ENCODE measurements around the gene MAEL.

Gene MAEL

GRCh38 chr1:166960858-166961474, 28.1 kb upstream of the MAEL start:
- DNase-seq (ENCODE audit: low read depth, low spot score): no peak
- H3K4me3 ChIP-seq (ENCODE audit: low read depth, low read length): no peak overlapping the region
- TF ChIP-seq, protein P1, sequence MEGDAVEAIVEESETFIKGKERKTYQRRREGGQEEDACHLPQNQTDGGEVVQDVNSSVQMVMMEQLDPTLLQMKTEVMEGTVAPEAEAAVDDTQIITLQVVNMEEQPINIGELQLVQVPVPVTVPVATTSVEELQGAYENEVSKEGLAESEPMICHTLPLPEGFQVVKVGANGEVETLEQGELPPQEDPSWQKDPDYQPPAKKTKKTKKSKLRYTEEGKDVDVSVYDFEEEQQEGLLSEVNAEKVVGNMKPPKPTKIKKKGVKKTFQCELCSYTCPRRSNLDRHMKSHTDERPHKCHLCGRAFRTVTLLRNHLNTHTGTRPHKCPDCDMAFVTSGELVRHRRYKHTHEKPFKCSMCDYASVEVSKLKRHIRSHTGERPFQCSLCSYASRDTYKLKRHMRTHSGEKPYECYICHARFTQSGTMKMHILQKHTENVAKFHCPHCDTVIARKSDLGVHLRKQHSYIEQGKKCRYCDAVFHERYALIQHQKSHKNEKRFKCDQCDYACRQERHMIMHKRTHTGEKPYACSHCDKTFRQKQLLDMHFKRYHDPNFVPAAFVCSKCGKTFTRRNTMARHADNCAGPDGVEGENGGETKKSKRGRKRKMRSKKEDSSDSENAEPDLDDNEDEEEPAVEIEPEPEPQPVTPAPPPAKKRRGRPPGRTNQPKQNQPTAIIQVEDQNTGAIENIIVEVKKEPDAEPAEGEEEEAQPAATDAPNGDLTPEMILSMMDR (IDR thresholded peaks at IDR 0.05; ENCODE audit: insufficient read depth, low read length, missing control alignments): no peak
- ChIA-PET CTCF (no interaction called here), POLR2A (no interaction called here)

DNA sequence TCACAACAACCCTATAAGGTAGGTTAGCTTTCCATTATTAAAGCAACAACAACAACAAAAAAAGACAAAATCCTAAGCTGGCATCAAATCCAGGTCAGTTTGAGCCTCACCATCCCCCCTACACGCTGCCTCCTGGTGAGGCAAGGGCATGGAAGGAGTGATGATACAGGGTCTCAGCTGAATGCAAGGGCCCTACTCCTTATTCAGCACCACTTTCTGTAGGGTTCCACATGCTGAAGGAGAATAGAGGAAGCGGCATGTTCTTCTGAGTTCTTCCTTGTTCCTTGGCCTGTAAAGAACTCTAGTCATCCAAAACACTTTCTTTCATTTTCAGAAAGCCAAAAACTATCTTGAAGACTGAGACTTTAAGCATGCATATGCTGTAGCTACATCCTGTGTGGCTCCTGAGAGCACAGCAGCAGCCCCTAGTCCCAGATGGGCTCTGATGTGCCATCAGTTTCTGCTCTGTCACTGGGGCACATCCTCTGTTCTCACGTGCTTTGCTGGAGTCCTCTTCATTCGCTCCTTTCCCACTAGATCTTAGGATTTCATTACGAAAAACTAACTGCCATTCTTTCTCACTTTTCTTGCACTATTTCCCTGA, 19.9 kb upstream of the MAEL start:
- CTCF ChIA-PET: no interaction called here
- TF ChIP-seq, protein P1 (IDR thresholded peaks at IDR 0.05; ENCODE audit: insufficient read depth, low read length, missing control alignments): no peak
- H3K4me3 ChIP-seq (ENCODE audit: low read depth, low read length): no peak overlapping the region
- no peak for DNase-seq (ENCODE audit: low read depth, low spot score)
- POLR2A ChIA-PET: no interaction called here

- CTCF ChIA-PET: no interaction called here
- TF ChIP-seq, protein P1 (IDR thresholded peaks at IDR 0.05; ENCODE audit: insufficient read depth, low read length, missing control alignments): no peak
- no peak overlapping the region for H3K4me3 ChIP-seq (ENCODE audit: low read depth, low read length)
- no peak for DNase-seq (ENCODE audit: low read depth, low spot score)
- POLR2A ChIA-PET: no interaction called here
These were observed 17.8 kb upstream of the MAEL start for GRCh38 chr1:166971252-166971651.

DNA sequence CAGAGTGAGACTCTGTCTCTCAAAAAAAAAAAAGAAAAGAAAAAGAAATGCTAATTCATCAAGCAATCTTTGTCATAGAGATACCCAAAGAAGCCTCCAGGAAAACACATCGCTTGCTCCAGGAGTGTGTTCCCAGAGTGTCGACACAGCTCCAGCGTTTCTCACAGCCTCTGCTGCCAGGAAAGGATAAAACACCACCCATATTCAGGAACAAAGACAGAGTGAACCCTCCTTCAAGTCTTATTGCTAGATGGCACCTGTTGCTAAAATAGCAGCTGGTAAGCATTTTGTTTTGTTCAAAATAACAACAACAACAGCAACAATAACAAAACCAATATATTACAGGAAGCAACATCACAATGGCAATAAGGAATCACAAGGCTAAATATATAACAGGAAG, 16.9 kb upstream of the MAEL start:
- ChIA-PET POLR2A (no interaction called here), CTCF (no interaction called here)
- no peak for DNase-seq (ENCODE audit: low read depth, low spot score)
- no peak overlapping the region for H3K4me3 ChIP-seq (ENCODE audit: low read depth, low read length)
- TF ChIP-seq, protein P1 (IDR thresholded peaks at IDR 0.05; ENCODE audit: insufficient read depth, low read length, missing control alignments): no peak

DNA sequence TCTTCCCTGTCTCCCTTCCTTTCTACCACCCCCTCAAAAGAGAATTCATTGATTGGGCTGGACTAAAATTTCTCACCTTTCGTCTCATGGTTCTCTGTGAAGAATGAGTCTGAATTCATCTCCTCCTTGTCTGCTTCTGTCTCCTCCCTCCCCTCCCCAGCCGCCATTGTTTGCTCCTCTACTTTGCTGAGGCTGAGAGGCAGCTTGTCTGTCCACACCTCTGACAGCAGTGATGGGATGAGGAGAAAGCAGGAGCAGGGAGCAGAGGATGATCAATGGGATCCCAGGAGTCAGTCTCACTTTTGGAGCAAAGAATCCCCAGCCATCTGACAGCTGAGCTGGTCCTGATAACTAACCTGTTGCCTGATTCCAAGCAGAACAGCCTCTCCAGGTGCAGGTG, 16.3 kb upstream of the MAEL start:
- TF ChIP-seq, protein P1 (IDR thresholded peaks at IDR 0.05; ENCODE audit: insufficient read depth, low read length, missing control alignments): no peak
- ChIA-PET CTCF (no interaction called here), POLR2A (no interaction called here)
- H3K4me3 ChIP-seq (ENCODE audit: low read depth, low read length): no peak overlapping the region
- DNase-seq (ENCODE audit: low read depth, low spot score): no peak

DNA sequence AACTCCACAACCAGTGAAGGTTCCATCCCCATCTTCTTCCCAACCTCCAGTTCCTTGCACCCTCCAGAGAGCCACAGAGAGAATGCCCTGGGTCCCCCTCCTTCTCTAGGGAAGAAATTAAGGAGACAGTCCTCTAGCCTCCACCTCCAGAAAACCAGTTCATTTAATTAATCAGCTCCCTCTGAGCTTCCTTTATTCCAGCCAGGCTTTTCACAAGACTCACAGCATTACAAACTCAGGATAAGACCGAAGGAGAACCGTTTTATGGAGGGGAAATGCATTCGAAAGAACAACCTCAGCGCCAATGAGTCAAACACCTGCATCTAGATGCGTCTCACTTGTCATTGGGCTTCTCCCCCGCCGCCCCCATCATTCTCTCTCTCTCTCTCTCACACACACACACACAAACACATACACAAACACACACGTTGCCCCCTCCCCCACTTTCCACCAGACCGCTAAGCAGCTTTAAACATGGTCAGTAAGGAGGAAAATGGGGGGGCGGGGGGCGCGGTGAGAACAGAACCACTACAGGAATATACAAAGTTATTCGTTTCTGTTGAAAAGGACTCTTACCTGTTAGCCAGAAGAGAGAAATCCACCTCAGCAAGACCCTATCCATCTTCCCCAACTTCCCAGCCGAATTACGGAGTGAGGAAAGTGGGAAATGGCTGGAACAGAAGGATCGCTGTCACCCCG, 14.3 kb upstream of the MAEL start:
- DNase-seq (ENCODE audit: low read depth, low spot score): no peak
- TF ChIP-seq, protein P1 (IDR thresholded peaks at IDR 0.05; ENCODE audit: insufficient read depth, low read length, missing control alignments): no peak
- POLR2A ChIA-PET: no interaction called here
- peak overlapping the region; percentile 43 for H3K4me3 ChIP-seq (ENCODE audit: low read depth, low read length)
- CTCF ChIA-PET: interaction anchor here (0.6 kb wide), 1 partner anchor 713 kb away, joined by 3 read pairs; no protein-coding TSS in a partner anchor
